ENCODE results near the gene VAMP3.

VAMP3 gene

GRCh38 chr1:7810395-7810794 lies 39.3 kb downstream of the VAMP3 start:
- DNase-seq (ENCODE audit: low read depth in 1 of 2, low spot score in 1 of 2), result no peak

GRCh38 chr1:7811476-7811875 lies 40.4 kb downstream of the VAMP3 start:
- no peak for DNase-seq (ENCODE audit: low read depth in 1 of 2, low spot score in 1 of 2)

DNA sequence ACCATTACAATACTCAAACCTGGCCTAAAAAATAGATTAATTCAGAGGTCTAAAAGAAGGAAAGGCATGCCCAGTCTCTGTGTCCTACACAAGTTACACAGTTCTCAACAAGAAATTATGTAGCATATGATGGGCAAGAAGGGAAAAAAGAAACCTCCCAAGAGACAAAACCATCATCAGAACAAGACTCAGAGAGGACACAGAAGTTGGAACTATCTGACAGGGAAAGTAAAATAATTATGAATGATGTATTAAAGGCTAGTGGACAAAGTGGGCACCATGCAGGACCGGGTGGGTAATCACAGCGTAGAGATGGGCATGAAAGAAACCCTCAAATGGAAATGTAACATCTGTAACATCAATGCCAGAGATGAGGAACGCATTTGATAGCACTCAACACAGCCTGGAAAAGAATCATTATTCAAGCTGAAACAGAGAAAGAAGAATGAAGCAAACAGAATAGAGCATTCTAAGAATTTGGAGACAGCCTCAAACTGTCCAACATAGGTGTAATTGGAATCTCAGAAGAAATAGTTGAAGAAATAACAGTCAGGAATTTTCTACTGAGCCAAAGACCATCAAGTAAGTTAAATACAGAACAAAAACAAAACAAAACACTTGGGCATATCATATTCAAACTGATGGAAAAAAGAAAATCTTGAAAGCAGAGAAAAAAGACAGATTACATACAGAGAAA lies 42.7 kb downstream of the VAMP3 start:
- no peak for DNase-seq (ENCODE audit: low read depth in 1 of 2, low spot score in 1 of 2)

DNA sequence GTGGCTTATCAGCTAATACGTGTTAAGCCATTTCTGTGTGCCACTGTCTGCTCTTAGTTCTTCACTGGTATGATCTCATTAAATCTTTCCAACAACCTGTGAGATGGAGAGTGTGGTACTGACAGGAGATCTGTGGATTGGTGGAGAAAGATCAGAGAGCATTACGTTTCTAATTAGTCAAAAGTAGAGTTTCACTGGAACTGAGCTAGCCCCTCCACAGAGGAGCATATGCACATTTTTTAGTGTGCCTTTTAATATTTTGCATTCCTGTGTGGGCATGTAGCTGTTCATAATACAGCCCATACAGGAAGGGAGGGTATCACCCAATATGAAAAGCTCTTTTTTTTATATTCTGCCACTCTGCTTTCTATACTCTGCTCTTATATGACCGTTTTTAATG lies 50.2 kb downstream of the VAMP3 start:
- no peak for DNase-seq (ENCODE audit: low read depth in 1 of 2, low spot score in 1 of 2)

- no peak for DNase-seq (ENCODE audit: low read depth in 1 of 2, low spot score in 1 of 2)
Observed at GRCh38 chr1:7824701-7825100, 53.6 kb downstream of the VAMP3 start.

DNA sequence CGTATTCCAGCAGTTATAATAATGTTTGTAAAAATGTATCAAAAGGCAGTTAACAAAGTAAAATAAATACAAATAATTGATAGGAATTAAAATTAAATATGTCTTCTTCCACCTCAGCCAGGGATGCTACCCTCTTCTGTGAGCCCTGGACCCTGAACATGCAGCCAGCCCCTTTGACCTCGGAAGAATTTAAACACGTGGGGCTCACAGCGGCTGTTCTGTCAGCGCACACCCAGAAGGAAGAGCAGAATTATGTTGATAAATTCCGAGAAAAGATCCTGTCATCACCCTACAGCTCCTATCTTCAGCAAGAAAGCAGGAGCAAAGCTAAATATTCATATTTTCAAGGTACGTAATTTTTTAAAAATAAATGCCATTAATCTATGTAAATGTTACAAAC lies 55.3 kb downstream of the VAMP3 start:
- DNase-seq (ENCODE audit: low read depth in 1 of 2, low spot score in 1 of 2), result no peak

GRCh38 chr1:7827126-7827955 lies 56.2 kb downstream of the VAMP3 start:
- peak; percentile 5 to 17 for DNase-seq (ENCODE audit: low read depth in 1 of 2, low spot score in 1 of 2)

Measured in stimulated activated CD4-positive, alpha-beta T cell treated with anti-CD3 and anti-CD28 coated beads, Interleukin-15, amount 100 ng/mL, for 1 hour (primary cell).